Renal pelvis (tissue), 4 donors: ENCODE measurements around the gene MYT1. TPM values are rescaled to one million over a fixed set of nuclear protein-coding genes. Genes with fewer than 3 reads are reported as not detected.
A peak's percentile ranks its signal among the peaks of the same experiment; 100 is the strongest.

ENCODE experiments used
- DNase-seq: peaks from one replicate; pipeline ENCODE4 v3.0.0-alpha.2; 2013
- polyA plus RNA-seq, 3 donors: library from polyadenylated mRNA; unstranded; fragments of 120-200 nt; gene quantifications; one replicate each; pipeline ENCODE4 v1.2.1, GENCODE V29; 2013; ENCODE audit not compliant: insufficient read length in 3 of 3

MYT1 gene
- polyA plus RNA-seq, 3 donors: 0.44 to 0.80 (median 0.61) TPM

GRCh38 chr20:64188682-64189529, 24.7 kb downstream of the MYT1 start:
- DNase-seq: peak; percentile 85

DNA sequence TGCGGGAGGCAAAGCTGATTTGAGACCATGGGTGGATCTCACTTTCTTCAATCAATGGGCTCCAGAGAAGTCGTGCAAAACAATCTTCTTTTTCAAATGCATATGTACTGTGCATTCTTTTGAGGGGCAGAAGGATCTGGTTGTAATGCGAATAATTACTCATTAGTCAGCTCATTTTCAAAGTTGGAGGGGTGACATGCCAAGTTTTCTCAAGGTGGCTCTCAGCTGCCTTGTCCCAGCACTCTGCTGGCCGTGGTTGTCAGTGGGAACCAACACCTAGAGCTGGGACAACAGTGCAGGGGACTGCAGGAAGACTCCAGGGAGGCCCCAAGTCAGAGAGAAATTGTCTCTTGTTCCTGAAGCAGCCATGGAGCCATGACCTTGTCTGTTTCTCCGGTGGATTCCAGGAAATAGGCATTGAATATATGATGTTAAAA, 25.3 kb downstream of the MYT1 start:
- no peak for DNase-seq

DNA sequence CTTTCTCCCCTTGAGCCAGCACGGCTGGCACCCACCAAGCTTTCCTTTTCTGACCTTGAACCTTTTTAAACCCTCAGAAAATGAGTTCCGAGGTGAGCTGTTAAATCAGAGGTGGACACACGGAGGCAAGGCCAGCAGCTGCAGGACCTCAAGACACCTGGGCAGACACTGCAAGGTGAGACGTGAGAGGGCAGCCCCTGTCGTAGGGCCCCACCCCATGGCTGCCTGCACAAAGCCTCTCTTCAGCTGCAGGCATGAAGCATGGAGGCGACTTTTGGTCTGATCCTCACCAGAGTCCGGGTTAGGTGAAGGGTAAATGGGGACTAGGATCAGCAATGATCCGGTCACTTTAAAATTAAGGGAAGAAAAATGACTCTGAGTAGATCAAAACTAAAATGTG, 25.7 kb downstream of the MYT1 start:
- DNase-seq: no peak

DNA sequence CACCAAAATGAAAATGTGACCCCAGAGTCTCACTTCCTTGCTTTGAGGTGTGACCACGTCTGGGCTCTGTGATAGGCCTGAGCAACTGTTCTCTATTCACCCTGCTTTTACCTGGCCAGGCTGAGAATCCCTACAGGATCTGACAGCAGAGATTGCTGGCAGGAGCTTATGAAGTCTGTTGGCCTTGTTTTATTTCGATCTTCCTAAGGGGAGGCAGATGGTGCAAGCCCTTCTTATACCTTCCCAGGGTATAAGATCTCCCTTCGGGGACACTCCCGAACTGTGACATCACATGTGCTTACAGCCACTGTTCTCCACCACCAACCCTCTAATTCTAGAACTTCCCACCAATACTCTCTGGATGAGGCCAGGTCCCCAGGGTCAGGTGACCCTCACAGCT, 26.8 kb downstream of the MYT1 start:
- no peak for DNase-seq

GRCh38 chr20:64192406-64192805, 28.2 kb downstream of the MYT1 start:
- peak; percentile 62 for DNase-seq

DNA sequence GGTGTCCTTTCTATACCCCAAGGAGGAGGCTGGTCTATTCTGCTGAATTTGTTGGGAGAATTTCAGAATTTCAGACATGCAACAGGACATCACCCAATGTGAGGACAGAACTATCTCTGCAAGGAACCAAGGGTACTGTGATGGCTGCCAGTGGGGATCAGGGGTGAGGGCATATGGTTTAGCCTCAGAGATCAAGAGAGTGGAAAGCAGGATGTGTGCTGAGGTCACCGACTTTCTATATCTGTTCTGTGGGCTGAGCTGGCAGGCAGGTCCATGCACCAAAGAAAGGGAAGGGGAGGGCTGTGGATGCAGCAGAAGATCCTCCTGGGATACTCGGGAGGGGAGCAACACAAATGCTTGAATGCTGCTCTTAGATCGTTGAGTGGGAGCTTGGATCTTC, 28.8 kb downstream of the MYT1 start:
- no peak for DNase-seq

GRCh38 chr20:64194269-64194668, 30.0 kb downstream of the MYT1 start:
- no peak for DNase-seq

GRCh38 chr20:64196309-64196708, 32.1 kb downstream of the MYT1 start:
- no peak for DNase-seq

- no peak for DNase-seq
Observed at GRCh38 chr20:64196847-64197306, 32.6 kb downstream of the MYT1 start.

DNA sequence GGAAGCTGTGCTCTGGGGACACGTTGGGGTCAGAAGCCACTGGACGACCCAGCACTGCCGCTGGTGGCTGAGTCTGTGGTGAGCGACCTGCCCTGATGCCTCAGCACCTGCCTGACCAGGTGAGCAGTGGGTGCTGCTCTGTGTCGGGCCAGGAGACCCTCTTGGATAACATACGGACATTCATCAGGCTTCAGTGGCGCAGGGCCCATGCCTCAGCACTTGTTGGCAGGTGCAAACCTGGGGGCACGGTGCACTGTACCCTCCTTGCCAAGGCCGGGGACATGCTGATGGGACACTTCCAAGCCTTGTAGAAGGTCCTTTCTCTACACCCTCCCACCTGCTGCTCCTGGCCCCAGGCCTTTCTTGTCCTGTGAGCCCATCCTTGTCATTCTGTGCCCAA, 34.1 kb downstream of the MYT1 start:
- DNase-seq: no peak

DNA sequence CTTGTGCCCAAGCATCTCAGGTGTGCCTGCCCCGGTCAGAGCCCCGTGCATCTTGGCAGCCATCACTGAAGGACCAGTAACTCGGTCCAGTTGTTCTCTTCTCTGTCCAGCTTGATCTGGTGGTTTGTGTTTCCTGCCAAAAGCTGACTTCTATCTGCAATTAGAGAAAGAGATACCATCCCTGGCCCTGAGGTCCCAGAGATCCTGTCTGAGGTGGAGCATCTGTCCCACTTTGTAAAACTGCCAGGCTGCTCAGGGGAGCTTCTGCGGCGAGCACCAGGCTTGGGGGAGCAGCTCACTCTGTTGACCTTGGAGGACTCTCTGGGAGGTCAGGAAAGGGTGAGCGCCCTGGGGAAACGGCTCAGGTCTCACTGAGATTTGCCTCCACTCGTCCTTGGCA, 35.1 kb downstream of the MYT1 start:
- DNase-seq: no peak

DNA sequence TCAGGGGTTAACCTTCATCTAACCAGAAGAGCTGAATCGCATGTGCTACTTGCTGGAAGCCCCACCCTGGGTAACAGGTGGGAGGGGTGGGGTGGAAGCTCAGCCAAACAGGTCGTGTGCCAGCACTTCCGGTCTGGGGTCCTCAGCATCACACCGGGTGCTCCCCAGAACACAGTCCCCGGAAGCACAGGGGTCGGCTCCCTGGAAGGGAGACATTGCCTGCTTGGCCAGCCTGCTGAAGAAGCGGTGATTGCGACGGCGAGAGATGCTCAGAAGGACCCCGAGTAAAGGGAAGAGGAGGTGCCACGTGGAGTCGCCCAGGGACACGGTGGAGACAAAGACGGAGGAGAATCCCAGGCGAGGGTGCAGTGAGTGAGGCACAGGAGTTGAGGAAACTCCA, 36.5 kb downstream of the MYT1 start:
- DNase-seq: no peak

DNA sequence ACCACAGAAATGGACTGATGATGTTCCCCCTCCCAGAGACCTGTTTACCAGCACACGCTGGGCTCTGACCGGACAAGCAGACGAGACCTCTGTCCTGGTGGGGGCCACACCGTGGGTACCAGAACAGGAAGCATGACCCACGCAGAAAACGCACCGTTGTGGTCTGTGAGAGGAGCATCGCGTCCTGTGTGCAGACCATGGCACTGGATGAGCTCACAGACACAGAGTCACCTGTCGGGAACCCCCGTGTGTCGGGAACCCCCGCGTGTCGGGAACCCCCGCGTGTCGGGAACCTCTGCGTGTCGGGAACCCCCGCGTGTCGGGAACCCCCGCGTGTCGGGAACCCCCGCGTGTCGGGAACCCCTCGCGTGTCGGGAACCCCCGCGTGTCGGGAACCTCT, 37.4 kb downstream of the MYT1 start:
- DNase-seq: no peak

- no peak for DNase-seq
Observed at GRCh38 chr20:64203037-64203777, 39.0 kb downstream of the MYT1 start.

GRCh38 chr20:64205611-64206026, 41.4 kb downstream of the MYT1 start:
- no peak for DNase-seq

DNA sequence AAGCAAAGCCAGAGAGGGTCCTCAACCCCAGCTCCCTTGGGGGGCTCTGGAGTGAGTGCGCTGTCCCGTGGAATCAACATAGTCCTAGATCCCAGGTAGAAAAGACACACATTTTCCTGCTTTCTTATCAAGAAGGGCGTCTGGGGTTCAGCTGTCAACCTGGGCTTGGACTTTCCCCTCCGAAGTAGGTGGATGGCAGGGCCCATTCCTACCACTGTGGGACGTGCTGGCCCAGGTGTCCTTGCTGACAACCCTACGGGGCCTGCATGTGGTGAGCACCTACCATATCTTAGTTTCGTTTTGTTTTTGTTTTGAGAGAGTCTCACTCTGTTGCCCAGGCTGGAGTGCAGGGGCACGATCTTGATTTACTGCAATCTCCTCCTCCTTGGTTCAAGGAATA, 42.4 kb downstream of the MYT1 start:
- no peak for DNase-seq

- no peak for DNase-seq
Observed at GRCh38 chr20:64207641-64208590, 43.7 kb downstream of the MYT1 start.

- DNase-seq: no peak
Observed at GRCh38 chr20:64209148-64209547, 44.9 kb downstream of the MYT1 start.

DNA sequence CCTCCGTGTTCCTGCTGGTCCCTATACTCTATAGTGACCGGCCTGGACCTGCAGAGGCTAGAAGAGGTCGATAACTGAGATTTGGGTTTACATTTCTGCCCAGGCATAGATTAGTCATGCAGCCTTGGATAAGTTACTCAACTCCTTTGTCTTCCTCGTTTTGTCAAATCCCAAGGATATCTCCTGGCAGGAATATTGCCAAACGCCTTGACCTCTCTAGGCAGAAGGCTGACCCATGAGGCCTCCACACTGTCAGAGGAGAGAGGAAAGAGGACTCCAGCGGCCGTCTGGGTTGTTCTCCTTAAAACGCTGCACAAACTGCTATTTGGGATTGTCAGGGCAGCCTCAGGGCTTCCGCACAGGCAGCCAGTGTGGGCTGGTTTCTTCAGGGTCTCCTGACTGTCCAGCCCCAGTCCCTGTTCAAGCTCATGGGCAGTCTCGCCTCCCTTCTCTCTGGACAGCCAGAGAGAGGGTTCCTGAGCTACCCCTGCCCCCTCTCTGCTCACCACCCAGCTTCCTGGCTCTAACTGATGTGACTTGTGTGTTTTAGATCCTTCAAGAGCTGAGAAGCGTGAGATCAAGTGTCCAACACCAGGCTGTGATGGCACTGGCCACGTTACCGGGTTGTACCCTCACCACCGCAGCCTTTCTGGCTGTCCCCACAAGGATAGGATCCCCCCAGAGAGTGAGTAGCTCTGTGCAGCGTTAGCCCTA, 46.6 kb downstream of the MYT1 start:
- no peak for DNase-seq

GRCh38 chr20:64211874-64212658, 47.8 kb downstream of the MYT1 start:
- no peak for DNase-seq
